ENCODE data around the gene LIAS.

- TF ChIP-seq ZNF274 (IDR thresholded peaks at IDR 0.05; ENCODE audit: low read depth, low read length) = no peak
- no peak for TF ChIP-seq SUZ12 (IDR thresholded peaks at IDR 0.05; ENCODE audit: extremely low read depth, insufficient read depth, insufficient read length)
- no peak for TF ChIP-seq YY1 (IDR thresholded peaks at IDR 0.05; ENCODE audit: insufficient read depth, insufficient read length)
Measured at GRCh38 chr4:39495446-39496213, 36.8 kb downstream of the LIAS start.
